GM18517 (cell line): ENCODE measurements around the gene FGD2.

Experiments used
- ATAC-seq: cut with Tn5 transposase; IDR thresholded peaks from one replicate; pipeline ENCODE4 v1.9.1; 2021; ENCODE audit warnings: mild to moderate bottlenecking, moderate library complexity; ENCODE audit not compliant: unreplicated experiment

The FGD2 gene

GRCh38 chr6:36970892-36971842 is 34.3 kb upstream of the FGD2 start:
- ATAC-seq, result no peak

- ATAC-seq, result no peak
Measured at GRCh38 chr6:36971921-36972673, 33.4 kb upstream of the FGD2 start.

GRCh38 chr6:36973190-36973589 is 32.3 kb upstream of the FGD2 start:
- no peak for ATAC-seq

- ATAC-seq, result no peak
Measured at GRCh38 chr6:36973647-36974046, 31.8 kb upstream of the FGD2 start.

- ATAC-seq, result no peak
Measured at GRCh38 chr6:36975231-36976006, 30.0 kb upstream of the FGD2 start.

- ATAC-seq, result no peak
Measured at GRCh38 chr6:36976007-36976264, 29.5 kb upstream of the FGD2 start.

GRCh38 chr6:36976509-36976908 is 28.9 kb upstream of the FGD2 start:
- no peak for ATAC-seq

GRCh38 chr6:36976931-36977330 is 28.5 kb upstream of the FGD2 start:
- no peak for ATAC-seq

- no peak for ATAC-seq
Measured at GRCh38 chr6:36977470-36977941, 27.9 kb upstream of the FGD2 start.

- ATAC-seq, result no peak
Measured at GRCh38 chr6:36978421-36979346, 26.8 kb upstream of the FGD2 start.

- ATAC-seq, result no peak
Measured at GRCh38 chr6:36979347-36979742, 26.1 kb upstream of the FGD2 start.

GRCh38 chr6:36980129-36980528 is 25.3 kb upstream of the FGD2 start:
- no peak for ATAC-seq

- no peak for ATAC-seq
Measured at GRCh38 chr6:36980876-36981619, 24.4 kb upstream of the FGD2 start.

- ATAC-seq, result no peak
Measured at GRCh38 chr6:36983538-36983937, 21.9 kb upstream of the FGD2 start.

- ATAC-seq, result no peak
Measured at GRCh38 chr6:36984581-36985416, 20.7 kb upstream of the FGD2 start.

- ATAC-seq, result no peak
Measured at GRCh38 chr6:36985417-36985807, 20.0 kb upstream of the FGD2 start.

GRCh38 chr6:36985808-36986703 is 19.4 kb upstream of the FGD2 start, which contains the start of gene MTCH1:
Gene MTCH1 (minus strand): TSS chr6:36986196. CDS start chr6:36986173, 23 bp downstream.
- ATAC-seq, result peak; percentile 79

- ATAC-seq, result no peak
Measured at GRCh38 chr6:36986704-36987047, 18.8 kb upstream of the FGD2 start.
